Measurements from ENCODE around the gene GNAO1. TPM values are rescaled to one million over a fixed set of nuclear protein-coding genes. Genes with fewer than 3 reads are reported as not detected.

Gene GNAO1
- total RNA-seq, 4 donors from 2014 or later = 1.4 to 4.4 (median 2.5) TPM

GRCh38 chr16:56362057-56362655 is 170.9 kb downstream of the GNAO1 start:
- DNase-seq = no peak
- 82 to 89% methylated on average over 15 of the region's 15 CpGs for WGBS, 2 donors
- Histone ChIP-seq H3K4me1 (peaks cover 0 to 4% of the 10 kb centered on the region in 2 donors), H3K36me3 (peaks cover 22 to 35% of the 10 kb centered on the region in 2 donors), H3K27me3 (no peaks in the 10 kb centered on the region), H3K9me3 (no peaks in the 10 kb centered on the region), H3K27ac (no peak overlapping the region), H3K4me3 (replicated peaks in 1 of 3) (no peak overlapping the region)
- no peak for TF ChIP-seq CTCF (IDR thresholded peaks at IDR 0.05)
- no peak for TF ChIP-seq POLR2A (IDR thresholded peaks at IDR 0.05)
- intact Hi-C loops (cut with DNase I) = no loop called here

- no peak for TF ChIP-seq CTCF (IDR thresholded peaks at IDR 0.05)
- no peak for TF ChIP-seq POLR2A (IDR thresholded peaks at IDR 0.05)
- Histone ChIP-seq H3K27ac (no peak overlapping the region), H3K4me3 (replicated peaks in 1 of 3) (no peak overlapping the region), H3K4me1 (no peaks in the 10 kb centered on the region), H3K27me3 (no peaks in the 10 kb centered on the region), H3K36me3 (peaks cover 22 to 37% of the 10 kb centered on the region in 2 donors), H3K9me3 (no peaks in the 10 kb centered on the region)
- WGBS, 2 donors = 94% methylated on average over 17 of the region's 17 CpGs
- intact Hi-C loops (cut with DNase I) = no loop called here
- DNase-seq = no peak
Observed at GRCh38 chr16:56362706-56363105, 171.4 kb downstream of the GNAO1 start.

GRCh38 chr16:56363181-56363716 is 172.0 kb downstream of the GNAO1 start:
- H3K27ac ChIP-seq = no peak overlapping the region
- no peaks in the 10 kb centered on the region for H3K9me3 ChIP-seq
- WGBS, 2 donors = 93 to 96% methylated on average over 6 of the region's 6 CpGs
- DNase-seq = no peak
- no peaks in the 10 kb centered on the region for H3K27me3 ChIP-seq
- TF ChIP-seq CTCF (IDR thresholded peaks at IDR 0.05) (no peak), POLR2A (IDR thresholded peaks at IDR 0.05) (no peak)
- H3K4me3 ChIP-seq (replicated peaks in 1 of 3) = no peak overlapping the region
- peaks cover 22 to 41% of the 10 kb centered on the region in 2 donors for H3K36me3 ChIP-seq
- no peaks in the 10 kb centered on the region for H3K4me1 ChIP-seq
- intact Hi-C loops (cut with DNase I) = no loop called here

- H3K4me1 ChIP-seq = no peaks in the 10 kb centered on the region
- no peaks in the 10 kb centered on the region for H3K27me3 ChIP-seq
- peaks cover 22 to 46% of the 10 kb centered on the region in 2 donors for H3K36me3 ChIP-seq
- no peak overlapping the region for H3K4me3 ChIP-seq (replicated peaks in 1 of 3)
- TF ChIP-seq CTCF (IDR thresholded peaks at IDR 0.05) = no peak
- TF ChIP-seq POLR2A (IDR thresholded peaks at IDR 0.05) = no peak
- H3K27ac ChIP-seq = no peak overlapping the region
- intact Hi-C loops (cut with DNase I) = no loop called here
- DNase-seq = no peak
- WGBS, 2 donors = 95 to 96% methylated on average over 26 of the region's 26 CpGs
- H3K9me3 ChIP-seq = no peaks in the 10 kb centered on the region
Observed at GRCh38 chr16:56363781-56364565, 172.7 kb downstream of the GNAO1 start.

- TF ChIP-seq POLR2A (IDR thresholded peaks at IDR 0.05) = no peak
- TF ChIP-seq CTCF (IDR thresholded peaks at IDR 0.05) = no peak
- Histone ChIP-seq H3K9me3 (no peaks in the 10 kb centered on the region), H3K27ac (no peak overlapping the region), H3K27me3 (no peaks in the 10 kb centered on the region), H3K36me3 (peaks cover 22 to 46% of the 10 kb centered on the region in 2 donors), H3K4me1 (no peaks in the 10 kb centered on the region), H3K4me3 (replicated peaks in 1 of 3) (no peak overlapping the region)
- intact Hi-C loops (cut with DNase I) = no loop called here
- WGBS, 2 donors = 94 to 95% methylated on average over 8 of the region's 8 CpGs
- no peak for DNase-seq
Observed at GRCh38 chr16:56364865-56365264, 173.6 kb downstream of the GNAO1 start.
